Lung microvascular endothelial cell (primary cell): ENCODE measurements around the gene MAP4K5. TPM values are rescaled to one million over a fixed set of nuclear protein-coding genes. Genes with fewer than 3 reads are reported as not detected.
"Not testable (repeated sequence)": the region's sequence is repeated elsewhere in the genome, so short reads cannot be mapped to it uniquely, and the experiment has no call there.

Experiments
- DNase-seq, 2 donors: peaks; one replicate each; pipeline versions ENCODE4 v3.0.0 to v3.0.0-alpha.2; 2010; ENCODE audit warnings: low read depth in 2 of 2
- total RNA-seq: library from RNA; depleted of rRNA; stranded (reverse); fragments of >200 nt; gene quantifications from 2 replicates; pipeline ENCODE4 v1.2.1, GENCODE V29; 2014

The MAP4K5 gene
- 30.9 and 53.6 TPM in 2 replicates for total RNA-seq

- DNase-seq: peak; percentile 94 to 96
These were observed at the start of gene MAP4K5 for GRCh38 chr14:50532502-50533240. Gene MAP4K5, minus strand, starts transcription at chr14:50532569. Its CDS starts 520 bp downstream, at chr14:50532049.

GRCh38 chr14:50578433-50578832, 46.1 kb upstream of the MAP4K5 start:
- DNase-seq: no peak

- DNase-seq: no peak
These were observed 45.6 kb upstream of the MAP4K5 start for GRCh38 chr14:50577982-50578381.

GRCh38 chr14:50575769-50576168, 43.4 kb upstream of the MAP4K5 start:
- no peak for DNase-seq

GRCh38 chr14:50573862-50574261, 41.5 kb upstream of the MAP4K5 start:
- no peak for DNase-seq

GRCh38 chr14:50569714-50570274, 37.4 kb upstream of the MAP4K5 start:
- no peak for DNase-seq

GRCh38 chr14:50562841-50563240, 30.5 kb upstream of the MAP4K5 start:
- DNase-seq: no peak

- peak; percentile 2 to 47 for DNase-seq
These were observed 28.5 kb upstream of the MAP4K5 start for GRCh38 chr14:50560931-50561285.

GRCh38 chr14:50559990-50560930, 27.9 kb upstream of the MAP4K5 start, which contains the start of gene ATL1:
Gene ATL1, plus strand, starts transcription at chr14:50560145. Its CDS starts 121 bp downstream, at chr14:50560266.
- peak; percentile 30 to 70 for DNase-seq

- not testable (repeated sequence) for DNase-seq
These were observed 20.4 kb upstream of the MAP4K5 start for GRCh38 chr14:50552796-50553195.

GRCh38 chr14:50551877-50552276, 19.5 kb upstream of the MAP4K5 start:
- DNase-seq: no peak

- DNase-seq: no peak
These were observed 17.9 kb upstream of the MAP4K5 start for GRCh38 chr14:50550294-50550693.

- no peak for DNase-seq
These were observed 13.2 kb upstream of the MAP4K5 start for GRCh38 chr14:50545618-50546017.

- DNase-seq: no peak
These were observed 12.5 kb upstream of the MAP4K5 start for GRCh38 chr14:50544911-50545310.

- peak; percentile 70 for DNase-seq
These were observed 10.6 kb upstream of the MAP4K5 start for GRCh38 chr14:50542941-50543418.

- DNase-seq: no peak
These were observed 8.8 kb upstream of the MAP4K5 start for GRCh38 chr14:50541159-50541567.

- DNase-seq: no peak
These were observed 6.7 kb upstream of the MAP4K5 start for GRCh38 chr14:50539051-50539450.

GRCh38 chr14:50538034-50538433, 5.7 kb upstream of the MAP4K5 start:
- not testable (repeated sequence) for DNase-seq

GRCh38 chr14:50534997-50535396, 2.6 kb upstream of the MAP4K5 start:
- no peak for DNase-seq

GRCh38 chr14:50534416-50534815, 2.0 kb upstream of the MAP4K5 start:
- no peak for DNase-seq

- DNase-seq: no peak
These were observed 1.4 kb upstream of the MAP4K5 start for GRCh38 chr14:50533806-50534205.

GRCh38 chr14:50533241-50533705, 904 bp upstream of the MAP4K5 start:
- no peak for DNase-seq
